T-helper 2 cell treated with Interferon-gamma antibody and Interleukin-4, amounts not matched to agents 5 μg/mL and 100 μg/mL, for 36 hours (primary cell): ENCODE measurements around the gene CA5B.
"Not testable (repeated sequence)": the region's sequence is repeated elsewhere in the genome, so short reads cannot be mapped to it uniquely, and the experiment has no call there.

Source experiments
- DNase-seq: peaks from one replicate; pipeline ENCODE4 v3.0.0; 2021; ENCODE audit warnings: low spot score
- H3K27ac Mint-ChIP-seq: one replicate; pipeline ENCODE4 v1.8.0; 2021; ENCODE audit warnings: mild to moderate bottlenecking, mixed read lengths
- H3K27me3 Mint-ChIP-seq: one replicate; pipeline ENCODE4 v1.8.0; 2021; ENCODE audit warnings: low read depth, mixed read lengths
- H3K36me3 Mint-ChIP-seq: one replicate; pipeline ENCODE4 v1.8.0; 2021; ENCODE audit warnings: low read depth, mixed read lengths
- H3K4me1 Mint-ChIP-seq: one replicate; pipeline ENCODE4 v1.8.0; 2021; ENCODE audit warnings: low read depth, mixed read lengths
- H3K4me3 Mint-ChIP-seq: one replicate; pipeline ENCODE4 v1.8.0; 2022; ENCODE audit warnings: mild to moderate bottlenecking, moderate library complexity, mixed read lengths
- H3K9me3 Mint-ChIP-seq: one replicate; pipeline ENCODE4 v1.8.0; 2021; ENCODE audit warnings: mixed read lengths

The CA5B gene

GRCh38 chrX:15759886-15760285, 21.8 kb downstream of the CA5B start:
- Mint-ChIP-seq H3K4me1 (peaks cover 35% of the 10 kb centered on the region), H3K4me3 (peak overlapping the region; percentile 74), H3K36me3 (peaks cover 13% of the 10 kb centered on the region), H3K27ac (peak overlapping the region; percentile 95)
- peak; percentile 19 for DNase-seq
- not testable (repeated sequence) for H3K27me3 Mint-ChIP-seq, H3K9me3 Mint-ChIP-seq

GRCh38 chrX:15761564-15762191, 23.6 kb downstream of the CA5B start:
- peak overlapping the region; percentile 81 for H3K27ac Mint-ChIP-seq
- DNase-seq: peak; percentile 12

GRCh38 chrX:15769300-15769954, 31.4 kb downstream of the CA5B start:
- Mint-ChIP-seq H3K4me1 (peaks cover 14% of the 10 kb centered on the region), H3K27me3 (no peaks in the 10 kb centered on the region), H3K36me3 (peaks cover 24% of the 10 kb centered on the region), H3K4me3 (no peak overlapping the region), H3K9me3 (peaks cover 7% of the 10 kb centered on the region), H3K27ac (peak overlapping the region; percentile 45)
- DNase-seq: no peak

More at GRCh38 chrX:15761564-15762191, 23.6 kb downstream of the CA5B start:
- Mint-ChIP-seq H3K4me3 (peak overlapping the region; percentile 36), H3K27me3 (no peaks in the 10 kb centered on the region), H3K9me3 (no peaks in the 10 kb centered on the region), H3K4me1 (peaks cover 33% of the 10 kb centered on the region), H3K36me3 (peaks cover 11% of the 10 kb centered on the region)

- peaks cover 24% of the 10 kb centered on the region for H3K36me3 Mint-ChIP-seq
- peak overlapping the region; percentile 89 for H3K4me3 Mint-ChIP-seq
- peaks cover 3% of the 10 kb centered on the region for H3K4me1 Mint-ChIP-seq
- peak overlapping the region; percentile 99 for H3K27ac Mint-ChIP-seq
- H3K27me3 Mint-ChIP-seq: no peaks in the 10 kb centered on the region
- DNase-seq: no peak
- H3K9me3 Mint-ChIP-seq: no peaks in the 10 kb centered on the region
These were observed 44.1 kb downstream of the CA5B start for GRCh38 chrX:15781961-15782699.

- Mint-ChIP-seq H3K9me3 (no peaks in the 10 kb centered on the region), H3K27me3 (no peaks in the 10 kb centered on the region), H3K4me3 (no peak overlapping the region), H3K36me3 (peaks cover 19% of the 10 kb centered on the region), H3K4me1 (peaks cover 3% of the 10 kb centered on the region), H3K27ac (no peak overlapping the region)
- DNase-seq: no peak
These were observed 47.2 kb downstream of the CA5B start for GRCh38 chrX:15785176-15785750.

GRCh38 chrX:15786915-15787314, 48.8 kb downstream of the CA5B start:
- H3K27me3 Mint-ChIP-seq: no peaks in the 10 kb centered on the region
- no peak for DNase-seq
- no peak overlapping the region for H3K27ac Mint-ChIP-seq
- H3K4me1 Mint-ChIP-seq: peaks cover 3% of the 10 kb centered on the region
- H3K9me3 Mint-ChIP-seq: no peaks in the 10 kb centered on the region
- H3K36me3 Mint-ChIP-seq: peaks cover 14% of the 10 kb centered on the region
- no peak overlapping the region for H3K4me3 Mint-ChIP-seq

GRCh38 chrX:15789979-15790768, 52.1 kb downstream of the CA5B start, which contains the start of gene ZRSR2:
Gene ZRSR2 (plus strand): TSS chrX:15790484. CDS start chrX:15790496, 12 bp downstream.
- peak; percentile 86 for DNase-seq
- Mint-ChIP-seq H3K27me3 (no peaks in the 10 kb centered on the region), H3K27ac (no peak within 1 kb of the TSS), H3K36me3 (peaks cover 10% of the 10 kb centered on the region), H3K9me3 (no peaks in the 10 kb centered on the region), H3K4me3 (no peak within 1 kb of the TSS), H3K4me1 (peaks cover 10% of the 10 kb centered on the region)

GRCh38 chrX:15790769-15791290, 52.8 kb downstream of the CA5B start:
- Mint-ChIP-seq H3K4me3 (no peak overlapping the region), H3K36me3 (peaks cover 11% of the 10 kb centered on the region), H3K4me1 (peaks cover 11% of the 10 kb centered on the region), H3K9me3 (no peaks in the 10 kb centered on the region), H3K27me3 (no peaks in the 10 kb centered on the region), H3K27ac (no peak overlapping the region)
- DNase-seq: no peak

GRCh38 chrX:15797707-15798106, 59.6 kb downstream of the CA5B start:
- no peaks in the 10 kb centered on the region for H3K27me3 Mint-ChIP-seq
- H3K36me3 Mint-ChIP-seq: peaks cover 28% of the 10 kb centered on the region
- DNase-seq: no peak
- H3K9me3 Mint-ChIP-seq: no peaks in the 10 kb centered on the region
- no peak overlapping the region for H3K27ac Mint-ChIP-seq
- peaks cover 18% of the 10 kb centered on the region for H3K4me1 Mint-ChIP-seq
- H3K4me3 Mint-ChIP-seq: no peak overlapping the region

GRCh38 chrX:15804563-15804962, 66.5 kb downstream of the CA5B start:
- Mint-ChIP-seq H3K27ac (no peak overlapping the region), H3K36me3 (peaks cover 23% of the 10 kb centered on the region), H3K4me1 (no peaks in the 10 kb centered on the region), H3K27me3 (no peaks in the 10 kb centered on the region), H3K9me3 (no peaks in the 10 kb centered on the region), H3K4me3 (no peak overlapping the region)
- DNase-seq: no peak

- DNase-seq: no peak
These were observed 70.2 kb downstream of the CA5B start for GRCh38 chrX:15808254-15808653.

GRCh38 chrX:15812192-15812938, 74.3 kb downstream of the CA5B start:
- Mint-ChIP-seq H3K4me1 (peaks cover 28% of the 10 kb centered on the region), H3K4me3 (no peak overlapping the region), H3K36me3 (peaks cover 45% of the 10 kb centered on the region), H3K27me3 (no peaks in the 10 kb centered on the region), H3K9me3 (no peaks in the 10 kb centered on the region), H3K27ac (no peak overlapping the region)
- no peak for DNase-seq

More at GRCh38 chrX:15808254-15808653, 70.2 kb downstream of the CA5B start:
- Mint-ChIP-seq H3K9me3 (no peaks in the 10 kb centered on the region), H3K4me1 (peaks cover 3% of the 10 kb centered on the region), H3K27ac (no peak overlapping the region), H3K27me3 (no peaks in the 10 kb centered on the region), H3K36me3 (peaks cover 39% of the 10 kb centered on the region), H3K4me3 (no peak overlapping the region)

- peaks cover 49% of the 10 kb centered on the region for H3K36me3 Mint-ChIP-seq
- DNase-seq: no peak
- H3K4me3 Mint-ChIP-seq: no peak overlapping the region
These were observed 75.3 kb downstream of the CA5B start for GRCh38 chrX:15813416-15813815.

More at GRCh38 chrX:15813416-15813815, 75.3 kb downstream of the CA5B start:
- Mint-ChIP-seq H3K27ac (no peak overlapping the region), H3K4me1 (peaks cover 32% of the 10 kb centered on the region), H3K27me3 (no peaks in the 10 kb centered on the region), H3K9me3 (no peaks in the 10 kb centered on the region)
